Esophagus squamous epithelium (tissue), 5 donors: ENCODE results near the gene HEYL. TPM values are rescaled to one million over a fixed set of nuclear protein-coding genes. Genes with fewer than 3 reads are reported as not detected.

ENCODE experiments used
- DNase-seq: peaks from one replicate; lab custom pipeline; 2025; lab: John Stamatoyannopoulos, UW
- H3K27ac ChIP-seq, 4 donors: fragments of 200-600 bp; sonication (generic); one replicate each; pipeline ENCODE4 v1.5.1; 2016 to 2019; ENCODE audit warnings: mild to moderate bottlenecking in 1 of 4
- H3K27me3 ChIP-seq, 4 donors: fragments of 200-600 bp; sonication (generic); 1 replicate in 3 of 4; 2 replicates in 1 of 4; pipeline versions ENCODE4 v1.5.1 to v1.6.0; 2017 to 2021; ENCODE audit warnings: antibody characterized with exemption in 1 of 4
- H3K36me3 ChIP-seq, 3 donors: fragments of 200-600 bp; sonication (generic); one replicate each; pipeline ENCODE4 v1.5.1; 2016 to 2019
- H3K4me1 ChIP-seq, 3 donors: fragments of 200-600 bp; sonication (generic); one replicate each; pipeline ENCODE4 v1.5.1; 2017 to 2019
- H3K4me3 ChIP-seq, 4 donors: fragments of 200-600 bp; sonication (generic); 1 replicate in 3 of 4; 2 replicates in 1 of 4; pipeline ENCODE4 v1.5.1; 2016 to 2019; ENCODE audit warnings: mild to moderate bottlenecking in 2 of 4, moderate library complexity in 1 of 4
- H3K9me3 ChIP-seq, 3 donors: fragments of 200-600 bp; sonication (generic); one replicate each; pipeline ENCODE4 v1.5.1; 2016 to 2019
- CTCF ChIP-seq, 6 experiments: fragments of 450-650 bp in 4 of 6; fragments of 200-600 bp in 2 of 6; sonication (generic) in 2 of 6; IDR thresholded peaks; one replicate each; pipeline ENCODE4 v1.5.1; 2016 to 2019; ENCODE audit warnings: antibody characterized with exemption in 6 of 6, mild to moderate bottlenecking in 4 of 6, moderate library complexity in 4 of 6
- POLR2A ChIP-seq, 4 donors: fragments of 450-650 bp; IDR thresholded peaks; one replicate each; pipeline ENCODE4 v1.6.1; 2017; ENCODE audit warnings: antibody characterized with exemption in 4 of 4, mild to moderate bottlenecking in 4 of 4, moderate library complexity in 3 of 4
- WGBS, 2 donors: methylation state at CpG; one replicate each; pipeline ENCODE4 v1.1.5; 2018; 5-methylcytosine and 5-hydroxymethylcytosine counted together
- intact Hi-C: fragments of 100-400 bp; cut with DNase I; formaldehyde crosslinking; loops from one replicate; pipeline ENCODE4 v1.15.0; 2022
- total RNA-seq, 4 donors: library from RNA; depleted of rRNA; stranded (reverse); fragments of >200 nt; gene quantifications; one replicate each; pipeline ENCODE4 v1.1.0, GENCODE V29; 2016
- donor health status: DM: yes; HTN: yes; CAD: no.

Gene HEYL
- total RNA-seq, 4 donors from 2014 or later = 0.45 to 1.2 (median 0.77) TPM

GRCh38 chr1:39673215-39673614 lies 33.8 kb upstream of the HEYL start:
- no peaks in the 10 kb centered on the region for H3K36me3 ChIP-seq
- WGBS, 2 donors = 91% methylated on average over 3 of the region's 3 CpGs; no CpG with 5 or more reads in 1 of the 2 donors
- TF ChIP-seq CTCF (IDR thresholded peaks at IDR 0.05) (no peak), POLR2A (IDR thresholded peaks at IDR 0.05) (no peak)
- H3K9me3 ChIP-seq = no peaks in the 10 kb centered on the region
- intact Hi-C loops = no loop called here
- peaks cover 8 to 24% (median 14%) of the 10 kb centered on the region in 3 donors for H3K4me1 ChIP-seq
- peak overlapping the region in 3 of 4 donors; percentile 55 to 64 (median 57) for H3K27ac ChIP-seq
- no peak for DNase-seq
- peaks cover 5 to 53% (median 9%) of the 10 kb centered on the region in 4 donors for H3K27me3 ChIP-seq
- no peak overlapping the region for H3K4me3 ChIP-seq

- H3K4me3 ChIP-seq = peak overlapping the region; percentile 11 to 67 (median 46)
- DNase-seq = no peak
- H3K27me3 ChIP-seq = peaks cover 5 to 60% (median 9%) of the 10 kb centered on the region in 4 donors
- H3K4me1 ChIP-seq = peaks cover 8 to 24% (median 14%) of the 10 kb centered on the region in 3 donors
- TF ChIP-seq POLR2A (IDR thresholded peaks at IDR 0.05) (no peak), CTCF (IDR thresholded peaks at IDR 0.05) (peak in 4 of 6 experiments; percentile 10 to 25 (median 17))
- no peaks in the 10 kb centered on the region for H3K9me3 ChIP-seq
- peak overlapping the region in 3 of 4 donors; percentile 55 to 64 (median 57) for H3K27ac ChIP-seq
- 54% methylated on average over 4 of the region's 12 CpGs; no CpG with 5 or more reads in 1 of the 2 donors for WGBS, 2 donors
- intact Hi-C loops = no loop called here
- H3K36me3 ChIP-seq = no peaks in the 10 kb centered on the region
Measured at GRCh38 chr1:39672551-39672947, 33.1 kb upstream of the HEYL start.

GRCh38 chr1:39671793-39672550 lies 32.5 kb upstream of the HEYL start, which contains the start of gene NT5C1A:
Gene NT5C1A, minus strand, starts transcription at chr1:39672107. Its CDS starts 69 bp downstream, at chr1:39672038.
- 2 to 6% methylated on average over 11 to 17 of the region's 55 CpGs for WGBS, 2 donors
- peak within 1 kb of the TSS; percentile 11 to 67 (median 46) for H3K4me3 ChIP-seq
- intact Hi-C loops = no loop called here
- peak within 1 kb of the TSS in 3 of 4 donors; percentile 55 to 64 (median 57) for H3K27ac ChIP-seq
- TF ChIP-seq POLR2A (IDR thresholded peaks at IDR 0.05) = no peak
- no peak for TF ChIP-seq CTCF (IDR thresholded peaks at IDR 0.05)
- H3K27me3 ChIP-seq = peaks cover 5 to 63% (median 9%) of the 10 kb centered on the region in 4 donors
- H3K4me1 ChIP-seq = peaks cover 8 to 24% (median 14%) of the 10 kb centered on the region in 3 donors
- H3K36me3 ChIP-seq = no peaks in the 10 kb centered on the region
- no peaks in the 10 kb centered on the region for H3K9me3 ChIP-seq
- no peak for DNase-seq

GRCh38 chr1:39671433-39671792 lies 32.0 kb upstream of the HEYL start:
- intact Hi-C loops = no loop called here
- no CpG with 5 or more reads among the region's 26 CpGs for WGBS, 2 donors
- peaks cover 5 to 63% (median 9%) of the 10 kb centered on the region in 4 donors for H3K27me3 ChIP-seq
- H3K4me1 ChIP-seq = peaks cover 8 to 24% (median 14%) of the 10 kb centered on the region in 3 donors
- peak overlapping the region in 3 of 4 donors; percentile 55 to 64 (median 57) for H3K27ac ChIP-seq
- no peaks in the 10 kb centered on the region for H3K9me3 ChIP-seq
- DNase-seq = no peak
- peak overlapping the region; percentile 11 to 67 (median 46) for H3K4me3 ChIP-seq
- no peak for TF ChIP-seq CTCF (IDR thresholded peaks at IDR 0.05)
- TF ChIP-seq POLR2A (IDR thresholded peaks at IDR 0.05) = no peak
- no peaks in the 10 kb centered on the region for H3K36me3 ChIP-seq

- 63 to 64% methylated on average over 1 of the region's 1 CpG for WGBS, 2 donors
- Histone ChIP-seq H3K9me3 (no peaks in the 10 kb centered on the region), H3K4me3 (no peak overlapping the region), H3K27me3 (peaks cover 5 to 66% (median 9%) of the 10 kb centered on the region in 4 donors), H3K27ac (no peak overlapping the region), H3K36me3 (no peaks in the 10 kb centered on the region), H3K4me1 (peaks cover 8 to 24% (median 14%) of the 10 kb centered on the region in 3 donors)
- DNase-seq = no peak
- intact Hi-C loops = no loop called here
- TF ChIP-seq POLR2A (IDR thresholded peaks at IDR 0.05) (no peak), CTCF (IDR thresholded peaks at IDR 0.05) (no peak)
Measured at GRCh38 chr1:39670689-39671088, 31.2 kb upstream of the HEYL start.
